Mucosa of gallbladder (tissue), 1 donor: ENCODE measurements around the gene TBX1. TPM values are rescaled to one million over a fixed set of nuclear protein-coding genes. Genes with fewer than 3 reads are reported as not detected.
"Not testable (repeated sequence)": the region's sequence is repeated elsewhere in the genome, so short reads cannot be mapped to it uniquely, and the experiment has no call there.

ENCODE experiments used
- DNase-seq: peaks from one replicate; pipeline ENCODE4 v3.0.0-alpha.2; 2020; ENCODE audit warnings: low spot score
- total RNA-seq: library from RNA; stranded (reverse); gene quantifications from one replicate; pipeline ENCODE4 v1.2.1, GENCODE V29; 2021
- donor health status: DM: no; HTN: no; CAD: no.

TBX1 gene
- total RNA-seq, 1 donor from 2014 or later = 3.9 TPM

- no peak for DNase-seq
These were observed 19.2 kb downstream of the TBX1 start for GRCh38 chr22:19779685-19780268.

- DNase-seq = no peak
These were observed 22.0 kb downstream of the TBX1 start for GRCh38 chr22:19782533-19782932.

- no peak for DNase-seq
These were observed 23.2 kb downstream of the TBX1 start for GRCh38 chr22:19783586-19784383.

GRCh38 chr22:19784384-19785175, 24.0 kb downstream of the TBX1 start:
- no peak for DNase-seq

- DNase-seq = no peak
These were observed 25.1 kb downstream of the TBX1 start for GRCh38 chr22:19785461-19786263.

GRCh38 chr22:19786264-19786585, 25.6 kb downstream of the TBX1 start:
- no peak for DNase-seq

- DNase-seq = no peak
These were observed 26.6 kb downstream of the TBX1 start for GRCh38 chr22:19786959-19787848.

GRCh38 chr22:19787849-19788141, 27.2 kb downstream of the TBX1 start:
- DNase-seq = no peak

- no peak for DNase-seq
These were observed 28.2 kb downstream of the TBX1 start for GRCh38 chr22:19788661-19789225.

GRCh38 chr22:19789406-19789805, 28.8 kb downstream of the TBX1 start:
- DNase-seq = no peak

- no peak for DNase-seq
These were observed 29.2 kb downstream of the TBX1 start for GRCh38 chr22:19789828-19790227.

- DNase-seq = no peak
These were observed 30.7 kb downstream of the TBX1 start for GRCh38 chr22:19791243-19791642.

- no peak for DNase-seq
These were observed 31.3 kb downstream of the TBX1 start for GRCh38 chr22:19791894-19792293.

- not testable (repeated sequence) for DNase-seq
These were observed 31.9 kb downstream of the TBX1 start for GRCh38 chr22:19792383-19792896.

GRCh38 chr22:19793161-19793560, 32.6 kb downstream of the TBX1 start:
- DNase-seq = no peak

GRCh38 chr22:19793661-19794310, 33.2 kb downstream of the TBX1 start:
- DNase-seq = no peak

- DNase-seq = no peak
These were observed 35.0 kb downstream of the TBX1 start for GRCh38 chr22:19795617-19796008.

- DNase-seq = no peak
These were observed 35.6 kb downstream of the TBX1 start for GRCh38 chr22:19796160-19796559.

GRCh38 chr22:19797086-19798002, 36.8 kb downstream of the TBX1 start:
- DNase-seq = no peak
